GM20000 (cell line): ENCODE results near the gene HEATR9.

Experiments used
- DNase-seq: peaks from one replicate; pipeline ENCODE4 v3.0.0; 2012; ENCODE audit warnings: low spot score
- CTCF ChIP-seq: IDR thresholded peaks from 2 replicates; pipeline ENCODE4 v1.5.1; 2012; ENCODE audit warnings: mild to moderate bottlenecking, control low read depth; ENCODE audit errors: extremely low read depth, missing control alignments

Gene HEATR9

GRCh38 chr17:35878361-35878760 lies 9.7 kb upstream of the HEATR9 start:
- no peak for DNase-seq
- TF ChIP-seq CTCF = no peak

- no peak for TF ChIP-seq CTCF
- DNase-seq = no peak
Measured at GRCh38 chr17:35877345-35878029, 8.8 kb upstream of the HEATR9 start.

- no peak for TF ChIP-seq CTCF
- DNase-seq = no peak
Measured at GRCh38 chr17:35876534-35876933, 7.8 kb upstream of the HEATR9 start.

GRCh38 chr17:35875800-35876139 lies 7.1 kb upstream of the HEATR9 start:
- no peak for DNase-seq
- TF ChIP-seq CTCF = no peak

- no peak for TF ChIP-seq CTCF
- DNase-seq = peak; percentile 36
Measured at GRCh38 chr17:35875072-35875799, 6.5 kb upstream of the HEATR9 start.

GRCh38 chr17:35872196-35872980 lies 3.7 kb upstream of the HEATR9 start:
- TF ChIP-seq CTCF = no peak
- DNase-seq = no peak
